Right kidney (tissue), 1 donor: ENCODE results near the gene DNMT3A.

Source experiments
- DNase-seq: peaks from one replicate; pipeline ENCODE4 v3.0.0-alpha.2; 2016

The DNMT3A gene

GRCh38 chr2:25326326-25327013 lies 15.3 kb downstream of the DNMT3A start:
- no peak for DNase-seq

DNA sequence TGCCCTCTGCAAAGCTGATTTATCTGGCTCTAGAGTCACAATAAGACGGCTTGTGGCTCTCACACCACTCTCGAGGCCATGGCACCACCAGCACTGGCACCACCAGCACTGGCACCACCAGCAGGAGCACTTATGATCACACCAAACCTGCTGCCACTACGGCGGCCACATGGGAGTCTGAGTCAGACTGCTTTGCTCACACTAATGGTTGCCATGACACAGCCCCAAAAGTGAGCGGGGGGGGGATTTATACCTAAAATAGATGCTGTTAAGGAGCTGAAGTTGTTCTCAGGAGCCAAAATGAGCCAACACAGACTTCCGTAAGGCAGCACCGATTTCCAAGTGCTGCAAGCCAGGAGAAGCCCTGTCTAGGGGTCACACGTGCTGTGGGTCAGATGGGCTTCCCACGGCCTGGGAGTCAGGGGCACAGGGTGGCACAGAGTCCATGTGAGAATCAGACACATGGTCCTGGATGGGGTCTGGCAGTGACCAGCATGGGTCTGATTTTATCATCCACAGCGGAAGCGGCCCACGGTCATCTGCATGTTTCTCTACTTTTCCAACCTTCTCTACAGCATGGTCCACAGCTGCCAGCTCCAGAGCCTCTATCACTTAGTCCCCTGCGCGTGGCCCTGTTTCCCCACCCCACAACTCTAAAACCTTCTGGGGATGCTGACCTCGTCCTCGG lies 16.7 kb downstream of the DNMT3A start:
- no peak for DNase-seq

- DNase-seq: no peak
Measured at GRCh38 chr2:25324251-25324650, 17.5 kb downstream of the DNMT3A start.

DNA sequence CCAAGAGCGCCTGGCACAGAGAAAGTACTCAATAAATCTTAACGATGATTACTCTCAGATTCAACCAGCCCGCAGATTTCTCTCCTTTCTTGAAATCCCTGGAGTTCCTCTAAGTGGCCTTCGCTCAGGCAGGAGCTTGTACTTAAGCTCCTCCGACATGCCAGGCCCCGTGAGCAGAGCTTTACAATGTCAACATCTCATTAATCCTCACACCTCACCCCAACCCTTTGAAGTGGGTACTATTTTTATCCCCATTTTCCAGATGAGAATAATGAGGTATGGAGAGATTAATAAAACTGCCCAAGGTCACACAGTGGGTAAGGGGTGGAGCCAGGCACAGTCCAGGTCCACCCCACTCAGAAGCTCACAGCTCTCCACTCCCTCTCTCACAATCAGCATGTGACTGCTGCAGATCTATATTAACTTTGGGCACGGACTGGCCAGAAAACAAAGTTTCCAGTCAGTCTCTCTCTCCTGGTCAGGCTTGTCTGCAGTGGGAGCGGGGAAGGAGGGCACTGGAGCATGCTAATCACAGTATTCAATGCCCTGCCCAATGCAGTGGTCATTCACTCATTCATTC lies 18.0 kb downstream of the DNMT3A start:
- no peak for DNase-seq

DNA sequence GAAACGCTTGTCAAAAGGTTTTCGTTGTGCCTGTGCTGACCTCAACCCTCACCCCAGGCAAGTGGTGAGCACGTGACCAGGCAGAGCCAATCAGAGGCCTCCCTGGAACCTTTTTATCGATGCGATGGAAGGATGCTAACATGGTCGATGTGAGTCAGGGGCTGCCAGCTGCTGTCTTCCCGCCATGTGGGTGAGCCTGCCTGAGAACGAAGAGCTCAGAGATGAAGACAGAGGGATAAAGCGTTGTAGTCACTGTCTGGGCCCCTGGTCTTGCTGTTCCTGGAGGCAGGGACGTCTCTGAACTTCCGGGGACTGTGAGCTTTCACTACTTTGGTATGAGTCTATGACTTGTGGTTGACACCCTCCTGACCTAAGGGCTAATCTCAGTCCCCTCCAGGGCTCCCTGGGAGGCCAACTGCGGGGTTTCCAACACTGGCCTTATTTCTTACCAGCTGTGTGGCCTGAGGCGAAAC lies 18.6 kb downstream of the DNMT3A start:
- no peak for DNase-seq

- DNase-seq: no peak
Measured at GRCh38 chr2:25322312-25322711, 19.4 kb downstream of the DNMT3A start.

- no peak for DNase-seq
Measured at GRCh38 chr2:25320077-25320476, 21.6 kb downstream of the DNMT3A start.

DNA sequence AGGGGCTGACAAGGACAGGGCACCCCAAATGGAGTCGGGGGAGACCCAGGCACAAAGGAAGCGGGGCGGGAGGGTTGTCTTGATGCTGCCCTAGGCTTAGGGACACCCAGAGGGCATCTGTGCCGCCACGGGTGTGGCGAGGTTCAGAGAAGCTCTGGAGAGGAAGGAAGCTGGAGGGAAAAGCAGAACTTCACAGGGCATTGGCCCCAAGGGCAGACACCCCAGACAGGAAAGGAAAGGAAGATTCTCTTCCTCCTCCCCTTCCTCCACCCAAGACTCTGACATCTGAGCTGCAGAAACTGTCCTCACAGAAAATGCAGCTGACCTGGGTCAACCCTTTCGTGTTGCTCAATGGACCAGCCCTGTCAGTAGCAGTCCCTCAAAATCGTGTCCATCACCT lies 25.6 kb downstream of the DNMT3A start:
- DNase-seq: no peak

DNA sequence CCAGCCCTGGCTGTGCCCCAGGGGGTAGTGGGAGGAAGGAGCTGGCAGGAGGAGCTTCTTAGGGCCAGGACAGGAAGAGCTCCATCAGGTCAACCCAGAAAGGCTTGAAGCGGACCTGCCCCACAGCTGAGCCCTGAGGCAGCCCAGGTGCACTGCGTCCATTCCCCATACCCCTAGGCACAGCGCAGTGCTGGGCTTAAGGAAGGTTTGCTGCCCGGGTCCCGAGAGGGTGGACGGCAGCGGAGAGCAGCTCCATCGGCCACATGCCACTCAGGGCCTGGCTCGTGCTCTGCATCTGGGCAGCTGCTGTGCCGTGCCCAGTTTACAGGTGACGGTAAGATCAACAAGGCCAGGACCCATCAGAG lies 26.4 kb downstream of the DNMT3A start:
- DNase-seq: peak; percentile 66

GRCh38 chr2:25314514-25315315 lies 27.0 kb downstream of the DNMT3A start:
- peak; percentile 81 for DNase-seq

DNA sequence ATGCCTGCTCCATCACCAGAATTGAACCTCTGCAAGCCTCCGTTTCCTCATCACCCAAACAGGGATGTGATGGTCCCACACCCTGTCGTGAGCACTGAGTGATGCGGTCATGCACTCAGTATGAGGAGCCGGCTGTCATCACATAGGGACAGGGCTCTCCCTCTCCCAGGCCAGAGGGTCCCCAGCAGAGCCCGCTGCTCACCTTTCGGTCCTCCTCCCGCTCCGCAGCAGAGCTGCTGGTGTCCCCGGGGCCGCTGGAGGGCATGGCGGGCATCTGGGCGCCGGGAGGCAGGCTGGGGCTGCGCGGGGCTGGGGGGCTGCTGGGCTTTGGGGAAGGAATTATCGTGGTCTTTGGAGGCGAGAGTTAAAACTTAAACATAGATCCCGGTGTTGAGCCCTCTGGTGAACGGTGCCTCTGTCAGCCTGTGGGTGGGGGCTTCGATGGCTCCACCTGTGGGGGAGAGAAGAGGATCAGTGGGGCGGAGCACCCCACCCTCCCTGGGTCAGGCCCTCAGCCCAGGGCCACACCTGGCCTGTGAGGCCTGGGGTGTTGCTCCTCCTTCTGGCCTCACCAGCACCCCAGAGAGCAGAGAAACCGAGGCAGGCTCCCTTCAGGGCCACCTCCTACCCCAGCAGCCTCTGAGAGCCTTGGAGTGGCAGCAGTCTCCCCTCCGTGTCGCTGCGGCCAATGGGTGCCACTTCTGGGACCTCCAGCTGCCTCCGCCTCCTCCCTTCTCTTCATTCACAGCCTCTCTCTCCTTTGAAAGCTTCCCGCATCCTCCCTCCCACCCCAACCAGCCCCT lies 27.8 kb downstream of the DNMT3A start:
- no peak for DNase-seq

- no peak for DNase-seq
Measured at GRCh38 chr2:25312958-25313710, 28.6 kb downstream of the DNMT3A start.

GRCh38 chr2:25311865-25312575 lies 29.7 kb downstream of the DNMT3A start:
- DNase-seq: peak; percentile 58

GRCh38 chr2:25310965-25311864 lies 30.5 kb downstream of the DNMT3A start:
- peak; percentile 61 for DNase-seq

DNA sequence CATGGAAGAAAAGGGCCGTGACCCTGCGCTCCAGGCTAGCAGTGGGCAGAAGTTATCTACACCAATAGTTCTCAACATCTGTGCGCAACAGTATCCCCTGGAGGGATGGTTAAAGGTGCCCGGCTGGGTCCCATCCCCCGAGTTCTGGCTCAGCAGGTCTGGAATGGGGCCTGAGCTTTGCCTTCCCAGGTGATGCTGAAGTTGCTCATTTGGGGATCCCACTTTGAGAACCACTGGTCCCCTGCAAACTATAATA lies 31.1 kb downstream of the DNMT3A start:
- no peak for DNase-seq

GRCh38 chr2:25309402-25309801 lies 32.3 kb downstream of the DNMT3A start:
- no peak for DNase-seq

- DNase-seq: no peak
Measured at GRCh38 chr2:25308599-25308998, 33.1 kb downstream of the DNMT3A start.

GRCh38 chr2:25307949-25308557 lies 33.7 kb downstream of the DNMT3A start:
- DNase-seq: no peak

DNA sequence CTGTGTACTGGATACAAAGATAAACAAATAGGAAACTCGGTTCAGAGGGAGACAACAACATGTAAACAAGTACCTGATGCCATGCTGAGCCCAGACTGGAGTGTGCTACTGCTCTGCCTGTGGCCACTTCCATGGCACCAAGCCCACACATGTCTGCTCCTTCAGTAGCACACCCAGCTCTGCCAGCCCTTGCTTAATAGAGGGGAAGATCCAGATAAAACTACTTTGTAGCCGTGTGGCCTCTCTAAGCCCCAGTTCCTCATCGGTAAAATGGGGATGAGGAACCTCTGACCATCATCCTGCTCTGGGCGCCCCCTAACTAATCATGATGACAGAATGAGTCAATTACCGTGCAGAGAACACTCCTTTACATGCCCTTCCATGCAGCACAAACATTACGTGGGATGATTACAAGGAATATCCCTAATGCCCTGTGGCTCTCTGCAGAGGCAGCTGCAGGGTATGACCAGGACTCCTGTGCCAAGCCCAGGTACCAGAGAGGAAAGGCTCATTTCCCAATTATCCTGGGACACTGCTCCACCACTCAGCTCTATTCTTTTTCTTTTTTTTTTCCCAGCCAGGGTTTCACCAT lies 34.9 kb downstream of the DNMT3A start:
- no peak for DNase-seq
